Activated CD4-positive, alpha-beta T cell treated with anti-CD3 and anti-CD28 coated beads for 24 hours (primary cell): Measurements from ENCODE around the gene PRKACB.

Experiments
- DNase-seq, 2 donors: peaks; one replicate each; pipeline ENCODE4 v3.0.0-alpha.2; 2020; ENCODE audit warnings: low read depth in 2 of 2

PRKACB gene

GRCh38 chr1:84156210-84156621 lies 12.1 kb downstream of the PRKACB start:
- DNase-seq: no peak

DNA sequence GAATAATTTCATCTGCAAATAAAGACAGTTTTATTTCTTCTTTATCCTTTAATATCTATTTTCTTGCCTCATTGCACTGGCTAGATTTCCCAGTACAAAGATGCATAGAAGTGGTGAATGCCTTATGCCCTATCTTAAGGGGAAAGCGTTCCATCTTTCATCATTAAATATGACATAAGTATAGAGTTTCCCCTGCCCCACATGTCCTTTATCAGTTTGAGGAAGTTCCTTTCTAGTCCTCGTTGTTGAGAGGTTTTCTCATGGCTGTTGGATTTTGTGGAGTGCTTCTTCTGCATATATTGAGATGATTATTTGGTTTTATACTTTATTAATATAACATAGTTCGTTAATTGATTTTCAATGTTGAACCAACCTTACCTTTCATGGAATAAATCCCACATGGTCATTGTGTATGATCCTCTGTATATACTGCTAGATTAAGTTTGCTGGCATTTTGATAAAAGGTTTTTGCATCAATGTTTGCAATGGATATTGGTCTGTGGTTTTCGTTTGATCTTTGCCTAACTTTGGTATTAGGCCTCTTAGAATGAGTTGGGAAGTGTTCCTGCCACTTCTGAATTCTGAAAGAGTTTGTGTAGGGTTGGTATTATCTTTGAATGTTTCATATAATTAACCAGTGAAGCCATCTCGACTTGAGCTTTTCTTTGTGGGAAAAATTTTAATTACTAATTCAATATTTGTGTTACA lies 15.6 kb downstream of the PRKACB start:
- no peak for DNase-seq

DNA sequence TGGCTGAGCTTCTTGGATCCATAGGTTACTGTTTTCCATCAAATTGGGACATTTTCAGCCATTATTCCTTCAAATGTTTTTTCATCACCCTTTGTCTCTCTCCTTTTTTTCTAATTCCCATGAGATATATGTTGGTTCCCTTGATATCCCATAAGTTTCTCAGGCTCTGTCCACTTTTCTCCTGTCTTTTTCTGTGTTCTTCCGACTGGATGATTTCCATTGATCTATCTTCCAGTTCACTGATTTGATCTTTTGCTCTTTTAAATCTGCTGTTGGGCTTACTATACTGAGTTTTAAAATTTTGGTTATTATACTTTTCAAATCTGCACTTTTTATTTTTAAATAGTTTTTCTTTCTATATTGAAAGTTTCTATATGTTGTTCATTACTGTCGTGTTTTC lies 18.2 kb downstream of the PRKACB start:
- no peak for DNase-seq

- no peak for DNase-seq
Measured at GRCh38 chr1:84163123-84163931, 19.3 kb downstream of the PRKACB start.

DNA sequence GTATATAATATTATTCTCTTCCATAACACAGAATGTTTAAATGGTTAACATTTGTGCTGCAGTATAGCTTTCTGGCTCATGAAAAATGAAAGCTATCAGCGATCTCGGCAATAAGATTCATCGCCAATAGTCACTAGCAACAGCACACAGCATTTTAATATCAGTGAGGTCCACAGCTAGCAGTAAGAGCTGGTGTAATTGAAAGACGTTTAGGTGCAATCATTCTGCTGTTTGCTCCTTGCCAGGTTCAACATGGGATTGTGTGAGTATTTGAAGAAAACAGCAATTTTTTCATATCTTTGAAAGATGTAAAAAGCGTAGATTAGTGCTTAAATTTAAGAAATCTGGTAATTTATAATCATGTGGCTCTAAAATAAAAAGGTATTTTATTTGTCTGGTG lies 20.1 kb downstream of the PRKACB start:
- no peak for DNase-seq

DNA sequence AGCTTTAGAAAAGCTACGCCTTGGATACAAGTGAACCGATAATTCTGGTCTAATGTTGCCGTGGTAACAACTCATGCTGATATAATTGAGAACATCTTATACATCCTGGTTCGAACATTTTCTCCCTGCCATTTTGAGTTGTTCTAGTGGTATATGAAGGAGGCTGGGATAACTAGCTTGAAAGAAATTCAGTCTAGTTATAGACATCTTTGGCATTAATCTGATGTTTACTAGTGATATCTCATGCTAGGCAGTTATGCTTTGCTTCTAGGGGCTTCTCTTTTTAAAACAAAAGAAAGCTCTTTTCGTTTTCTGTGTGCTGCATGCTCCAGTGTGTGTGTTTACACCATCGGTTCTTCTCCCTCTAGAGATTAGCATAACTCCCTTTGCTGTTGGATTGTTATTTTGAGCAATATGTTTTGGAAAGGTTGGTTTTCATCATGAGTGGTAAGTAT lies 20.5 kb downstream of the PRKACB start:
- DNase-seq: no peak

DNA sequence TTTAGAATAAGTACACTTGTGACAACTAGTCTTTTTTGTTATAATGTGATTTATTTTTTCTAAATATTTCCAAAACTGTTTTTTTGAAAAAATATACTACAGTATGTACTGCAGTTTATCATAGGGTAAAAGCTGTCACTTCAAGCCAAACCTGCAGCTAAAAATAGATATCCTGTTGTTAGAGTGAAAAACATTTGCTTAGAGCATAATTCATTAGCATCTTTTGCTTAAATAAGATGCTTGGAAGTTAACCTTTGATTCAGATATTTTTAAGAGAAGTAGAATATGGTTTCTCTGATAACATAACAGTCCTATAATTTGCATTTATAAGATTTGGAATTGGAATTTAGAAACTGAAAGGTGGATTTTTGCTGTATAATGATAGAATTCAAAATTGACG lies 21.5 kb downstream of the PRKACB start:
- DNase-seq: no peak

DNA sequence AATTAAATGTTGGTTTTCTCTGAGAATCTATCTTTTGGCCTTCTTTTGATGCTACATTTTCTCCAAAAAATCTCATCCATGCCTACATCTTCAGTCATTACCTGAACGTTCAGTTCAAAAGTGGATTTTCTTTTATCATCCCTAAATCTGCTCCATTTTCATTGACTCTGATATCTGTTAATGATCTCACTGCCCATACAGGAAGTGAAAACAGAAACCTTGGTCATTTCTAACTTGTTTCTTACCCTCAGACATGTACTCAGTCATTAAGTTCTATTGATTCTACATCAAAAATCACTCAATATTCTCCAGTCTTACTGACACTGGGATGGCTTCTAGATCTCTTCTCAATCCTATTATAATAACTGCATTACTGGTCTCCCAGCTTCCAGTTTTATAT lies 22.7 kb downstream of the PRKACB start:
- DNase-seq: no peak

- DNase-seq: no peak
Measured at GRCh38 chr1:84168783-84169182, 24.7 kb downstream of the PRKACB start.

- DNase-seq: no peak
Measured at GRCh38 chr1:84170171-84170570, 26.1 kb downstream of the PRKACB start.

DNA sequence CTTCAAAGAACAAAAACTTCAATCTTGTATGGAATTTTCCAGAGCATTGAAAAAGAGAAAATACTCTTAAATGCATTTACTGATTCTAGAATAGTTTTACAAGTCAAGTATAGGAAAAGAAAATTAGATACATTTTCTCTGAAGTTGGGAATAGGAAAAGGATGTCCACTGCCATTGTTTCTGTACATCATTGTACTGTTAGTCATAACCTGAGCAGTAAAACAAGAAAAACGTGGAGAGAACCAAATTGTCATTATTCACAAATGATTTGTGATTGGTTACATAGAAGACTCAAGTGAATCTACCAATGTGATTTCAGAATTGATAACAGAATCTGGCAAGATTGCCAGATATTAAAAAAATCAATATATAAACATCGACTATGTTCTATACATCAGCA lies 27.4 kb downstream of the PRKACB start:
- DNase-seq: no peak

DNA sequence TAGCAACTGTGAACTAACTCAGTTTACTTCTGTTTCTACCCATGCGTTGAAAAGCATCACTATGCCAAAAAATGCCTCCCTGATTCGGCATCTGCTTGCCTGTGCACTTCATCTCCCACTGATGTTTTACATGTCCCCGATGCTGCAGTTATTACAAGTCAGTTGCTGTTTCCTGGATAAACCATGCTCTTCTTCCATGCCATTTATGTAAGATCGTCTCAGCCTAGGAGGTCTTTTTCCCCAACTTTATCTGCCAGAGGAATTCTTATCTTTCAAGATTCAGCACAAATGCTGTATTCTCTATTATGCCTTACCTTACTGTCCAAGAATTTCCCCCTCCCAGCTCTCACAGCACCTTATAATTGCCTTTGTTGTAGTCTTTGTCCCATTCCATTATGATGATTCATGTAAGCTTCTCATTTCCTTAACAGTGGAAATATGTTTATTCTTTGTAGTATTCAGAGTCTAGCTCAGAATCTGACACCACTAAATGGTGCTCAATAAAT lies 30.0 kb downstream of the PRKACB start:
- DNase-seq: no peak

GRCh38 chr1:84181350-84182005 lies 37.4 kb downstream of the PRKACB start:
- DNase-seq: no peak

DNA sequence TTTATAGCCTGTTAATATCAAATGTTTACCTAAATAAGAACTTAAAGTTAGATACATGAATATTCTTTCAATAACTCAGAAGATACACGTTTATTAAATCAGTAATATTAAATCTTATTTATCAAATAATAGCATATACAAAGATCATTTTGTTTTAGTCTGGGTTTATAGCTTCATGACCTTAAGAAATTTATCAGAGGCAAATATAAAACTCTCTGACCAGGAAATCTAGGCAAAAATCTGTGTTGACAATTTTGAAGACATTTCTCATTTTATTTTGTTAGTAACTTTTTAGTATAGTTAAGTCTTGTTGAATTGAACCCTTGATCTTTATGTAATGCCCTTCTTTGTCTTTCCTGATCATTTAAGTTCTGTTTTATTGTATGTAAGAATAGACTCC lies 46.4 kb downstream of the PRKACB start:
- DNase-seq: no peak

DNA sequence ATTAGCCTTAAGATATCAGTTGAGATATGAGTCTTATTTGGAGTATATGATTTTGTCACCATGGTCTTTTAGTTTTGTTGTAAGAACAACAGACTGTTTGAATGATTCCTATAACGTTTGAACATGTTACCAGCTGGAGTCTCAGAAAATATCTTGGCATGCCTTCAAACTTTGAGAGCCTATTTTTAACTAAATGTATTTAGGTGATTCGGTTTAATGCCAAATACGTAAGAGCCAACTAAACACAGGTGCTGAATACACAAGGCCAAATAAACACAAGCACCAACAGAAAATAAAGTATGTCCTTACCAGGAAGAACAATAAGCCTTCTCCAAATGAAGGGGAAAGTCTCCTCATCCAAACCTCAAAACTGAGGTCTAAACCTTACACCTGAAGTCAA lies 48.6 kb downstream of the PRKACB start:
- no peak for DNase-seq

DNA sequence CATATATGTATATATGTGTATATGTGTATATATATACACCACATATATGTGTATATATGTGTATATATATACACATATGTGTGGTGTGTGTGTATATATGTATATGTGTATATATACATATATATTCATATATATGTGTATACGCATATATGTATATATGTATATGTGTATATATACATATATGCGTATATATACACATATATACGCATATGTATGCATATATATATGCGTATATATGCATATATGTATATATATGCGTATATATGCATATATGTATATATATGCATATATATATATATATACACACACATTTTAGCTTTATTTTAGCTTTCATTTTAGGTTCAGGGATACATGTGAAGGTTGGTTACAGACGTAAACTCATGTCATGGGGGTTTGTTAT lies 54.8 kb downstream of the PRKACB start:
- DNase-seq: no peak

GRCh38 chr1:84199257-84199656 lies 55.2 kb downstream of the PRKACB start:
- no peak for DNase-seq

DNA sequence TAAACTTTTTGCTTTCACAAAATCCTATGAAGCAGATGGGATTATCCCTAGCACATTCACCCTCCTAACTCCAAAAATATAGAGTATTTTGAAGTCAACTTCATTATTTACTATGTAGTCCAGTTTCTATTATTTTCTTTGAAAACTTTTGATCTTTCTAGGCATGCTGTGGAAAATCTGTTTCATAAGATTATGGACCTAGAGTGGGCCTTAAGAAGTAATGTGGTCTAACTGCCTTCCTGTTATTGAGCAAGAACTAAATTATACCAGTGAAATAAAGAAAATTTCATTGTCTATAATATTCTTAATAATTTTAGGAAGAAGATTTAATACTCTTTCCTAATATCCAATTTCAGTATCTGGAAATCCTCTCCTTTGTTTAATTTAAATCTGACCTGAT lies 58.1 kb downstream of the PRKACB start:
- DNase-seq: no peak

GRCh38 chr1:84206375-84206774 lies 62.3 kb downstream of the PRKACB start:
- no peak for DNase-seq

GRCh38 chr1:84208935-84209334 lies 64.9 kb downstream of the PRKACB start:
- no peak for DNase-seq

DNA sequence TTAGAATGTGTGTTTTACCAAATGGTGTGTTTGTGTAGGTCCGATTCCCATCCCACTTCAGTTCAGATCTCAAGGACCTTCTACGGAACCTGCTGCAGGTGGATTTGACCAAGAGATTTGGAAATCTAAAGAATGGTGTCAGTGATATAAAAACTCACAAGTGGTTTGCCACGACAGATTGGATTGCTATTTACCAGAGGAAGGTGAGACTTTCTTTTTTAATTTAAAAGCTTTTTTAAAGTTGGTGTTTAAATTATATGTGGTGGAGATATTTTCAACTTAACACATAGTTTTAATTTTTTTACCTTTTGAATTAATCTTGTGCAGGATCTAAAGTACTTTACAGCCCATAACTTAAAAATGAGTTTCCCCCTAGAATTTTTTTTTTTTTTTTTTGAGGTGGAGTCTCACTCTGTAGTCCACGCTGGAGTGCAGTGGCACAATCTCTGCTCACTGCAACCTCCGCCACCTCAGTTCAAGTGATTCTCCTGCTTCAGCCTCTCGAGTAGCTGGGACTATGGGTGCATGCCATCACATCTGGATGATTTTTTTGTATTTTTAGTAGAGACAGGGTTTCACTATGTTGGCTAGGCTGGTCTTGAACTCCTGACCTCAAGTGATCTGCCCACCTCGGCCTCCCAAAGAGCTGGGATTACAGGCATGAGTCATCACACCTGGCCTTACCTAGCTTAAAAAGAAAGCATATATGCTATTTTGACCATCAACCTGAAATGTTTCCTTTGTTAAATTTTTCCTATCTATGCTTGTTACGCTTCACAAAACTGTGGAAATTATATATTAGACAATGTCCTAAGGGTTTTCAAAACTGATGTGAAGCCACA lies 70.3 kb downstream of the PRKACB start:
- no peak for DNase-seq

- no peak for DNase-seq
Measured at GRCh38 chr1:84217239-84217638, 73.2 kb downstream of the PRKACB start.
